HepG2 (cell line): Measurements from ENCODE around the gene DLG3. TPM values are rescaled to one million over a fixed set of nuclear protein-coding genes. Genes with fewer than 3 reads are reported as not detected.
A peak's percentile ranks its signal among the peaks of the same experiment; 100 is the strongest.

Source experiments
- ATAC-seq: fragments of 200-7000 bp; cut with Tn5 transposase; 3 replicates; pipeline ENCODE4 v1.9.1; 2020; ENCODE audit warnings: mild to moderate bottlenecking, moderate library complexity
- BruUV-seq: library from RNA; stranded (reverse); fragments of 400-500 nt; replicated peaks from 2 replicates; lab custom pipeline; 2021; lab: Mats Ljungman, UMichigan
- CTCF ChIA-PET: fragments of 300-600 bp; formaldehyde crosslinking; extraction: SDS; loops from one replicate; lab custom pipeline; 2021; ENCODE audit warnings: low total read pairs, inconsistent platforms, low intra/inter-chr PET ratio; lab: Yijun Ruan, JAX
- POLR2A ChIA-PET: fragments of 350-600 bp; sonication (Branson Sonifier 250); formaldehyde crosslinking; loops from one replicate; lab custom pipeline; 2020; ENCODE audit warnings: antibody characterized with exemption, inconsistent platforms; lab: Yijun Ruan, JAX
- DNase-seq: peaks from one replicate; pipeline ENCODE4 v3.0.0-alpha.2; 2015; ENCODE audit warnings: low spot score
- FAIRE-seq: peaks from 3 replicates; lab custom pipeline; 2011; peaks lifted over from hg19 to GRCh38; lab: Jason Lieb, UNC
- H2AFZ ChIP-seq: one replicate; pipeline ENCODE4 v1.6.1; 2011; ENCODE audit warnings: low read length, inconsistent platforms
- H3K27ac ChIP-seq: fragments of 300-600 bp; 3 replicates; pipeline ENCODE4 v1.8.0; 2011; ENCODE audit warnings: mixed run types, mild to moderate bottlenecking, mixed read lengths, low read length, inconsistent platforms; ENCODE audit not compliant: insufficient read depth; ENCODE audit errors: extremely low read length
- H3K27me3 ChIP-seq, 2 experiments: fragments of 200-600 bp in 1 of 2; 2 replicates in 1 of 2; 3 replicates in 1 of 2; pipeline versions ENCODE4 v1.6.0 to v1.8.0; 2011; ENCODE audit warnings: low read length in 2 of 2, mild to moderate bottlenecking in 2 of 2, moderate library complexity in 2 of 2, inconsistent platforms in 1 of 2; ENCODE audit not compliant: insufficient read depth in 2 of 2, control insufficient read depth in 1 of 2
- H3K36me3 ChIP-seq, 2 experiments: fragments of 200-600 bp in 1 of 2; replicated peaks in 1 of 2; 2 replicates in 1 of 2; 3 replicates in 1 of 2; pipeline versions ENCODE4 v1.5.1 to v1.8.0; 2011; ENCODE audit warnings: low read length in 2 of 2, inconsistent platforms in 1 of 2; ENCODE audit not compliant: insufficient read depth in 2 of 2, control insufficient read depth in 1 of 2
- H3K4me1 ChIP-seq: 2 replicates; pipeline ENCODE4 v1.5.1; 2012; ENCODE audit warnings: low read length, inconsistent platforms; ENCODE audit not compliant: insufficient read depth
- H3K4me2 ChIP-seq: 2 replicates; pipeline ENCODE4 v1.6.0; 2011; ENCODE audit warnings: low read depth, low read length, inconsistent platforms
- H3K4me3 ChIP-seq, 3 experiments: fragments of 200-600 bp in 1 of 3; sonication (generic), shearing (Covaris generic) in 1 of 3; replicated peaks in 1 of 3; 2 replicates each; pipeline ENCODE4 v1.5.1; 2011 to 2016; ENCODE audit warnings: low read length in 3 of 3, inconsistent platforms in 2 of 3, low read depth in 2 of 3, mild to moderate bottlenecking in 2 of 3, control low read depth in 1 of 3, mixed read lengths in 1 of 3; ENCODE audit not compliant: insufficient read depth in 1 of 3
- H3K79me2 ChIP-seq: one replicate; pipeline ENCODE4 v1.6.1; 2011; ENCODE audit warnings: low read length, inconsistent platforms; ENCODE audit not compliant: insufficient read depth
- H3K9ac ChIP-seq: 2 replicates; pipeline ENCODE4 v1.6.0; 2011; ENCODE audit warnings: mild to moderate bottlenecking, low read depth, low read length, inconsistent platforms; ENCODE audit not compliant: insufficient read depth
- H3K9me3 ChIP-seq: 2 replicates; pipeline ENCODE4 v1.5.1; 2012; ENCODE audit warnings: mild to moderate bottlenecking, low read length
- H4K20me1 ChIP-seq: 2 replicates; pipeline ENCODE4 v1.6.0; 2011; ENCODE audit warnings: inconsistent platforms, mild to moderate bottlenecking, low read length, moderate library complexity; ENCODE audit not compliant: insufficient read depth
- GPN1 ChIP-seq: sonication (generic); formaldehyde crosslinking; IDR thresholded peaks from 2 replicates; pipeline ENCODE4 v1.5.1; 2020; ENCODE audit warnings: missing genetic modification reagents, borderline replicate concordance
- KLF13 ChIP-seq: sonication (generic); formaldehyde crosslinking; IDR thresholded peaks from 2 replicates; pipeline ENCODE4 v1.4.0; 2020; ENCODE audit warnings: mild to moderate bottlenecking, missing genetic modification reagents
- MED8 ChIP-seq: sonication (generic); formaldehyde crosslinking; IDR thresholded peaks from 2 replicates; pipeline ENCODE4 v1.8.1; 2023; ENCODE audit warnings: mild to moderate bottlenecking, missing genetic modification reagents; ENCODE audit not compliant: insufficient replicate concordance
- RNF2 ChIP-seq: fragments of 450-650 bp; conservative IDR thresholded peaks from 2 replicates; pipeline ENCODE4 v1.6.1; 2016; ENCODE audit warnings: low read depth
- SIN3B ChIP-seq: fragments of 150-350 bp; IDR thresholded peaks from 2 replicates; pipeline ENCODE4 v1.6.1; 2014; ENCODE audit warnings: low read length
- ZNF101 ChIP-seq: sonication (generic); formaldehyde crosslinking; IDR thresholded peaks from 2 replicates; pipeline ENCODE4 v1.4.0; 2020; ENCODE audit warnings: mild to moderate bottlenecking, low read depth, missing genetic modification reagents, borderline replicate concordance
- ZNF251 ChIP-seq: sonication (generic); formaldehyde crosslinking; IDR thresholded peaks from 2 replicates; pipeline ENCODE4 v1.9.0; 2021; ENCODE audit warnings: mild to moderate bottlenecking, missing genetic modification reagents
- ZNF7 ChIP-seq: IDR thresholded peaks from 2 replicates; pipeline ENCODE4 v1.6.1; 2016; ENCODE audit warnings: missing biosample characterization, missing genetic modification reagents
- ZNF777 ChIP-seq: sonication (generic); formaldehyde crosslinking; IDR thresholded peaks from 2 replicates; pipeline ENCODE4 v1.4.0; 2020; ENCODE audit warnings: missing genetic modification reagents
- ZSCAN20 ChIP-seq: sonication (generic); formaldehyde crosslinking; IDR thresholded peaks from 2 replicates; pipeline ENCODE4 v1.4.0; 2020; ENCODE audit warnings: missing genetic modification reagents, mild to moderate bottlenecking, borderline replicate concordance
- WGBS: methylation state at CpG from one replicate; pipeline ENCODE4 v1.1.6; 2017; ENCODE audit warnings: low lambda C conversion rate; 5-methylcytosine and 5-hydroxymethylcytosine counted together
- in situ Hi-C: cut with HindIII; loops from 2 replicates; pipeline ENCODE4 v1.10.0; 2017; ENCODE audit warnings: low pct_unique_long_range_greater_than_20kb; ENCODE audit not compliant: extremely low pct_ligation_motif_present
- intact Hi-C: fragments of 100-400 bp; cut with micrococcal nuclease; formaldehyde crosslinking; loops from one replicate; pipeline ENCODE4 v1.10.0; 2022; ENCODE audit not compliant: unreplicated experiment
- polyA plus RNA-seq, 8 experiments: library from polyadenylated mRNA; depleted of rRNA in 3 of 8; stranded (reverse) in 7 of 8; unstranded in 1 of 8; fragments of >200 nt; fragmentation: Illumina TruSeq in 4 of 8; extraction: Trizol in 4 of 8; gene quantifications; 2 replicates each; pipeline versions ENCODE4 v1.2.1 to v1.2.3, GENCODE V29; 2011 to 2016; ENCODE audit warnings: low read depth in 4 of 8, missing spikeins in 1 of 8, mixed read lengths in 1 of 8; ENCODE audit not compliant: insufficient read depth in 1 of 8
- total RNA-seq, 5 experiments: library from RNA; depleted of rRNA; stranded (reverse); fragments of >200 nt; fragmentation: Illumina TruSeq; extraction: Trizol; gene quantifications; 2 replicates each; pipeline ENCODE4 v1.2.3, GENCODE V29; 2016; ENCODE audit warnings: low read depth in 1 of 5
- TF ChIP-seq, protein P1 (sequence below), 2 experiments: sonication (generic) in 1 of 2; formaldehyde crosslinking in 1 of 2; IDR thresholded peaks; 2 replicates each; pipeline versions ENCODE4 v1.6.1 to v1.9.0; 2014 to 2022; ENCODE audit warnings: antibody characterized with exemption in 1 of 2, borderline replicate concordance in 1 of 2, inconsistent platforms in 1 of 2, low read depth in 1 of 2, missing genetic modification reagents in 1 of 2
- TF ChIP-seq, protein P2 (sequence below): sonication (generic); formaldehyde crosslinking; IDR thresholded peaks from 2 replicates; pipeline ENCODE4 v1.4.0; 2020; ENCODE audit warnings: missing genetic modification reagents

Gene DLG3
- total and polyA plus RNA-seq, 2 of the 13 experiments (the other 11 are each of a cell fraction or from before 2014, with no cell fraction given), result 9.9 to 19.4 TPM

DNA sequence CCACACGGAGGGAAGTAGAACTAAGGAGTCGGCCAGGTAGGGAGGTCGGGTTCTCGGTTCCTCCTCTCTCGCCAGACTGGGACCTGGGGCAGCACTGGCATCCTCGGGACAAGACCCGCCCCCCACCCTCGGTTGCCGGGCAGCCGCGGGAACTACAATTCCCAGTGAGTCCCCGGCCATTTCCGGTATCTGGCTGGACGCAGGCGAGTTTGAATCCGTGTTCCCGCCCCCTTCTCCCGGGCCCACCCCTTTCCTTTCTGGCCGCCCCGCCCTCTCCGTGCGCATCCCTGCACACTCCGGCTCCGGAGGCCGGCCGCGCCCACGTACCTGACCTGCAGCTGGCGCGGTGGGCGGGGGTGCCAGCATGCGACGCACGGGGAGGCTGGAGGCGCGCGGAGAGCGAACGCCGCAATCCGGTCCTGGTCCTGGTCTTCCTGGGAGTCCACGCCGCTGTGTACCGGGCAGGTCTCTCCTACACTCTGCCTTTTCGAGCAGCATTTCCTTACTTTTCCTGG is 10.2 kb upstream of the DLG3 start (continued):
- TF ChIP-seq GPN1 (CRISPR knock-in tag) (no peak), ZNF101 (no peak), MED8 (CRISPR knock-in tag) (no peak), SIN3B (no peak), KLF13 (CRISPR knock-in tag) (no peak), RNF2 (no peak), ZNF251 (CRISPR knock-in tag) (no peak)

GRCh38 chrX:70434914-70435586 is 9.6 kb upstream of the DLG3 start:
- no peak overlapping the region for H3K27ac ChIP-seq
- POLR2A ChIA-PET, result interaction anchor here (0.7 kb wide), 1 partner anchor 1183 kb away, joined by 4 read pairs; the partner anchor contains the start of gene CXCR3

More at GRCh38 chrX:70434914-70435586, 9.6 kb upstream of the DLG3 start:
- FAIRE-seq, result no peak
- no peaks in the 10 kb centered on the region for H3K79me2 ChIP-seq
- H3K36me3 ChIP-seq, result no peaks in the 10 kb centered on the region
- peak overlapping the region; percentile 82 for H3K4me2 ChIP-seq
- no peak overlapping the region for H3K9ac ChIP-seq
- CTCF ChIA-PET, result no interaction called here
- BruUV-seq, result no TSS peak
- no peak for DNase-seq
- no peak overlapping the region for H2AFZ ChIP-seq
- peak overlapping the region; percentile 34 to 80 (median 77); a peak in 5 of 6 replicates for H3K4me3 ChIP-seq
- H3K27me3 ChIP-seq, result no peaks in the 10 kb centered on the region
- no peak for TF ChIP-seq ZNF777 (CRISPR knock-in tag)
- TF ChIP-seq, protein P1, sequence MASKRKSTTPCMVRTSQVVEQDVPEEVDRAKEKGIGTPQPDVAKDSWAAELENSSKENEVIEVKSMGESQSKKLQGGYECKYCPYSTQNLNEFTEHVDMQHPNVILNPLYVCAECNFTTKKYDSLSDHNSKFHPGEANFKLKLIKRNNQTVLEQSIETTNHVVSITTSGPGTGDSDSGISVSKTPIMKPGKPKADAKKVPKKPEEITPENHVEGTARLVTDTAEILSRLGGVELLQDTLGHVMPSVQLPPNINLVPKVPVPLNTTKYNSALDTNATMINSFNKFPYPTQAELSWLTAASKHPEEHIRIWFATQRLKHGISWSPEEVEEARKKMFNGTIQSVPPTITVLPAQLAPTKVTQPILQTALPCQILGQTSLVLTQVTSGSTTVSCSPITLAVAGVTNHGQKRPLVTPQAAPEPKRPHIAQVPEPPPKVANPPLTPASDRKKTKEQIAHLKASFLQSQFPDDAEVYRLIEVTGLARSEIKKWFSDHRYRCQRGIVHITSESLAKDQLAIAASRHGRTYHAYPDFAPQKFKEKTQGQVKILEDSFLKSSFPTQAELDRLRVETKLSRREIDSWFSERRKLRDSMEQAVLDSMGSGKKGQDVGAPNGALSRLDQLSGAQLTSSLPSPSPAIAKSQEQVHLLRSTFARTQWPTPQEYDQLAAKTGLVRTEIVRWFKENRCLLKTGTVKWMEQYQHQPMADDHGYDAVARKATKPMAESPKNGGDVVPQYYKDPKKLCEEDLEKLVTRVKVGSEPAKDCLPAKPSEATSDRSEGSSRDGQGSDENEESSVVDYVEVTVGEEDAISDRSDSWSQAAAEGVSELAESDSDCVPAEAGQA (IDR thresholded peaks at IDR 0.05; ENCODE audit: low read depth), result no peak
- TF ChIP-seq, protein P1 (CRISPR knock-in tag; IDR thresholded peaks at IDR 0.05; ENCODE audit: borderline replicate concordance), result no peak
- TF ChIP-seq, protein P2, sequence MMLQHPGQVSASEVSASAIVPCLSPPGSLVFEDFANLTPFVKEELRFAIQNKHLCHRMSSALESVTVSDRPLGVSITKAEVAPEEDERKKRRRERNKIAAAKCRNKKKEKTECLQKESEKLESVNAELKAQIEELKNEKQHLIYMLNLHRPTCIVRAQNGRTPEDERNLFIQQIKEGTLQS (CRISPR knock-in tag), result no peak
- TF ChIP-seq ZNF7 (CRISPR knock-in tag), result no peak
- TF ChIP-seq ZSCAN20 (CRISPR knock-in tag), result no peak
- intact Hi-C loops (loop anchor here (5.0 kb wide), 1 partner anchor 143 kb away; the partner anchor contains the start of gene KIF4A), in situ Hi-C loops (no loop called here)
- H4K20me1 ChIP-seq, result no peaks in the 10 kb centered on the region
- WGBS, result 34% methylated on average over 11 of the region's 17 CpGs
- H3K9me3 ChIP-seq, result no peaks in the 10 kb centered on the region
- peaks cover 22% of the 10 kb centered on the region for H3K4me1 ChIP-seq
- ATAC-seq, result no peak; the same call in 2 of the 3 replicates
